Nephron (organoid): ENCODE measurements around the gene MBOAT2.

Experiments
- H3K27ac Mint-ChIP-seq, 3 experiments: 2 replicates each; pipeline ENCODE4 v1.8.0; 2020; ENCODE audit warnings: mixed read lengths in 3 of 3, mild to moderate bottlenecking in 2 of 3, moderate library complexity in 1 of 3
- H3K27me3 Mint-ChIP-seq: 2 replicates; pipeline ENCODE4 v1.8.0; 2021; ENCODE audit warnings: low read depth, mild to moderate bottlenecking, moderate library complexity, mixed read lengths
- H3K36me3 Mint-ChIP-seq: 2 replicates; pipeline ENCODE4 v1.8.0; 2020; ENCODE audit warnings: low read depth, mixed read lengths
- H3K4me1 Mint-ChIP-seq: 2 replicates; pipeline ENCODE4 v1.8.0; 2020; ENCODE audit warnings: mixed read lengths
- H3K4me3 Mint-ChIP-seq, 3 experiments: 2 replicates each; pipeline ENCODE4 v1.8.0; 2020; ENCODE audit warnings: mild to moderate bottlenecking in 3 of 3, mixed read lengths in 3 of 3, moderate library complexity in 2 of 3
- H3K9me3 Mint-ChIP-seq: 2 replicates; pipeline ENCODE4 v1.8.0; 2020; ENCODE audit warnings: mixed read lengths
- TF ChIP-seq, protein P1 (sequence below), 3 experiments: fragments of 200-600 bp; sonication (generic); IDR thresholded peaks; one replicate each; pipeline ENCODE4 v1.5.0; 2021; ENCODE audit warnings: antibody characterized with exemption in 3 of 3; ENCODE audit not compliant: unreplicated experiment in 3 of 3

MBOAT2 gene

DNA sequence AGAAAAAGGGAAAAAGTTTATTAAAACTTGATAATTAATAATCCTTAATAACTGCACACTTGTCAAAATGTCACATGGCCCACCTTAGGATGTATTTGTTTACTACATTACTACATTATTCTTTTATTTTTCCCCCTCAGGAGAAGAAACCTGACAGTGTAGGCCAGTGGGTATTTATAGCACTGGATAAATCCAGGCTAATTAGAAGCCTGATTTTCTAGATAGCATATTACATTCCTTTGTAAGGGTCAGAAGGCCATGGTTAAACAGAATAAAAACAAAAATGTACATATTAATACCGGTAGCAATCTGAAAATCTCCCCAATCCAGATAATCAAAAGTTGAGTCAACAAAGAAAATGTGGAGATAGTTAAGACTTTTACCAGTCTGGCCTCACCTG, 144.6 kb downstream of the MBOAT2 start:
- Mint-ChIP-seq H3K4me3 (no peak overlapping the region), H3K36me3 (peaks cover 36% of the 10 kb centered on the region), H3K27ac (no peak overlapping the region), H3K4me1 (peaks cover 12% of the 10 kb centered on the region), H3K27me3 (no peaks in the 10 kb centered on the region), H3K9me3 (no peaks in the 10 kb centered on the region)
- TF ChIP-seq, protein P1, sequence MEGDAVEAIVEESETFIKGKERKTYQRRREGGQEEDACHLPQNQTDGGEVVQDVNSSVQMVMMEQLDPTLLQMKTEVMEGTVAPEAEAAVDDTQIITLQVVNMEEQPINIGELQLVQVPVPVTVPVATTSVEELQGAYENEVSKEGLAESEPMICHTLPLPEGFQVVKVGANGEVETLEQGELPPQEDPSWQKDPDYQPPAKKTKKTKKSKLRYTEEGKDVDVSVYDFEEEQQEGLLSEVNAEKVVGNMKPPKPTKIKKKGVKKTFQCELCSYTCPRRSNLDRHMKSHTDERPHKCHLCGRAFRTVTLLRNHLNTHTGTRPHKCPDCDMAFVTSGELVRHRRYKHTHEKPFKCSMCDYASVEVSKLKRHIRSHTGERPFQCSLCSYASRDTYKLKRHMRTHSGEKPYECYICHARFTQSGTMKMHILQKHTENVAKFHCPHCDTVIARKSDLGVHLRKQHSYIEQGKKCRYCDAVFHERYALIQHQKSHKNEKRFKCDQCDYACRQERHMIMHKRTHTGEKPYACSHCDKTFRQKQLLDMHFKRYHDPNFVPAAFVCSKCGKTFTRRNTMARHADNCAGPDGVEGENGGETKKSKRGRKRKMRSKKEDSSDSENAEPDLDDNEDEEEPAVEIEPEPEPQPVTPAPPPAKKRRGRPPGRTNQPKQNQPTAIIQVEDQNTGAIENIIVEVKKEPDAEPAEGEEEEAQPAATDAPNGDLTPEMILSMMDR (IDR thresholded peaks at IDR 0.05; ENCODE audit: unreplicated experiment in 3 of 3), result no peak

DNA sequence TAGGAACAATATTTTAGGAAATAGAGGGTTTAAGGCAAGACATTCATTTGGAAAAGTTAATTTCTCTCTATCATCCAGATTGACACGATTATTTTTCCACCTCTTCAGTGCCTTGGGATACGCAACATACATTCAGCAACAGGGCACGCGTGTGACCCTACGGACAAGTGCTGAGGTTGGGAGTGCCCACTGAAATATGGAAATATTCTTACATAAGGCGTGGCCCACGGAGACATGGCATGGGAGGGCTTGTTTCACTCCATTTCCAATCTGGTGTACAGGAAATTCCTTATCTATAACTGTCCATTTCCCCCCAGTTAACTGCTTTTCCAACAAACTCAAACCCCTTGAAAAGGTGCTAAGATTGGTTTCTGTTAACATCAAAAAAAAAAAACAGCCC, 145.2 kb downstream of the MBOAT2 start:
- TF ChIP-seq, protein P1 (IDR thresholded peaks at IDR 0.05; ENCODE audit: unreplicated experiment in 3 of 3), result no peak
- H3K9me3 Mint-ChIP-seq, result no peaks in the 10 kb centered on the region
- peaks cover 32% of the 10 kb centered on the region for H3K36me3 Mint-ChIP-seq
- H3K27ac Mint-ChIP-seq, result no peak overlapping the region
- no peak overlapping the region for H3K4me3 Mint-ChIP-seq
- no peaks in the 10 kb centered on the region for H3K27me3 Mint-ChIP-seq
- H3K4me1 Mint-ChIP-seq, result peaks cover 12% of the 10 kb centered on the region

DNA sequence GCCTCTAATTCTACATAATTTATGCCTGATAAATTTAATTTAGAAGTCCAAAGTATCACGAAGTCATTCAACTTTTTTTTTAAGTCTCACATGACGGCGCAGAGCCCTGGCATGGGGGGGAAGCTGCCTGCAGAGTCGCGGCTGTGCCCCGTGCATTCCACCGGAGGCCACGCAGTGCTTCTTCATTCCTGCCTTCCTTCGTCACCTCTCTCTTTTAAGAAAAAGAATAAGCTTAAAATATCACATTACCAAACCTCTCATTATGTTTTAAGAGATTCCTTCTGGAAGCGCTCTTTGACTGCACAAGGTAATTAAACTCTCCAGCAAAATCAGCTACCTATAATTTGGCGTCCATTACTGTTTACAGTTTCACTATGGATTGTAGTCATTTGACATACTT, 145.8 kb downstream of the MBOAT2 start:
- Mint-ChIP-seq H3K27ac (no peak overlapping the region), H3K27me3 (no peaks in the 10 kb centered on the region), H3K9me3 (no peaks in the 10 kb centered on the region), H3K36me3 (peaks cover 32% of the 10 kb centered on the region), H3K4me3 (no peak overlapping the region), H3K4me1 (peaks cover 12% of the 10 kb centered on the region)
- TF ChIP-seq, protein P1 (IDR thresholded peaks at IDR 0.05; ENCODE audit: unreplicated experiment in 3 of 3), result no peak

DNA sequence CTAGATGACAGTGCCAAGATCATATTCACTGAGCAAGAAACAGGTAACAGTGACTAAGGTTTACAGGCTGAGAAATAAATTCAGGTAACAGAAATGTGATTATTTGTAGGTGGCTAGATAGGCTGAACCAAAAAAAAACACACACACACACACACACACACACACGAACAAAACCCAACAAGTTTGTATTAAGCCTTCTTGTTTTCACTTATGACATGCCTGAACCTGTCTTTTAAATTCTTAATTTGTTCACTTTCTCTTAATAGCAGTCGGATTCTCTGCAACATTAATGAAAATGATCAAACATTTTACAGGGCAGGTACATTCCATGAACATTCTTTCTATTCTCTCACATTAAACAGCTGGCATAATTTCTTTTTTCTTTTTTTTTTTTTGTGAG, 147.3 kb downstream of the MBOAT2 start:
- peaks cover 17% of the 10 kb centered on the region for H3K36me3 Mint-ChIP-seq
- no peaks in the 10 kb centered on the region for H3K9me3 Mint-ChIP-seq
- no peaks in the 10 kb centered on the region for H3K27me3 Mint-ChIP-seq
- TF ChIP-seq, protein P1 (IDR thresholded peaks at IDR 0.05; ENCODE audit: unreplicated experiment in 3 of 3), result no peak
- no peak overlapping the region for H3K4me3 Mint-ChIP-seq
- peaks cover 21% of the 10 kb centered on the region for H3K4me1 Mint-ChIP-seq
- H3K27ac Mint-ChIP-seq, result no peak overlapping the region

DNA sequence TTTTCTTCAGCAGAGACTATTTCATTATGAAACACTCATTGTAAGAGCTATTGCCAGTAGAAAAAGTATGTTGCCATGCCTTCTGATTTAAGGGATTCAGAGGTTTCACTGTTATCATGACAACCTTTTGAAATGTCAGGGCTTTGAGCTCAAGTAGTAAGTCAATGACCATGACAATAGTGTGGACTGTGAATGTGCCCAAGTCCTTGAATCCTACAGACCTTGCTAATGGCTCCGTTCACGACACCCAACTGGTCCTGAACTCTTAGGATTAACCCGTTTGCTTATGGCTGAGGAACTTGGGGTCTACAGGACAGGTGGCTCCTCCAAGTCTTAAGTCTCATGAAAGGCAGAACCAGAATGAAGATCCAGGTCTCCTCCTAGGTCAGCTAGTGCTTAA, 148.5 kb downstream of the MBOAT2 start:
- no peak overlapping the region for H3K4me3 Mint-ChIP-seq
- peaks cover 16% of the 10 kb centered on the region for H3K36me3 Mint-ChIP-seq
- no peak overlapping the region for H3K27ac Mint-ChIP-seq
- H3K27me3 Mint-ChIP-seq, result no peaks in the 10 kb centered on the region
- H3K9me3 Mint-ChIP-seq, result no peaks in the 10 kb centered on the region
- H3K4me1 Mint-ChIP-seq, result peaks cover 31% of the 10 kb centered on the region
- TF ChIP-seq, protein P1 (IDR thresholded peaks at IDR 0.05; ENCODE audit: unreplicated experiment in 3 of 3), result no peak

DNA sequence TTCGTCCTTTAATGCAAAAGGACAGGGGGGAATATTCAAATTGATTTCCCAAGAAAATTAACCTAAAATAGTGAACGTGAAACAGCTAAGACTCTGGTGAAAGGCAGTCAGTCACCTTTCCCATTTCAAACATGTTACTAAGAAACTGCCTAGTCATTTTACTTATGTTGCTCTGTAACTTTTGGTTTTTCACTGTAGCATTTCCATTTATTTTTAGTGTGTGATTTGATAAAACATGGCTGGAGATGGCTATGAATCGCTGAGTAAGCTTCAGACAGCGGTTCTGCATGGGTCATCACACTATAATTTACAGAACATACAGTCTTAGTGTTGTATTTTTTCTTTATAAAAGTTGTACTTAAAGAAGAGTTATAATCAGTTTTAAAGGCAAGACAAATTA, 150.1 kb downstream of the MBOAT2 start:
- no peak overlapping the region for H3K4me3 Mint-ChIP-seq

More for the DNA sequence above, 150.1 kb downstream of the MBOAT2 start:
- Mint-ChIP-seq H3K27me3 (no peaks in the 10 kb centered on the region), H3K36me3 (peaks cover 16% of the 10 kb centered on the region), H3K4me1 (peaks cover 31% of the 10 kb centered on the region), H3K9me3 (no peaks in the 10 kb centered on the region), H3K27ac (peak overlapping the region in 2 of 3 experiments; percentile 36 to 48)
- TF ChIP-seq, protein P1 (IDR thresholded peaks at IDR 0.05; ENCODE audit: unreplicated experiment in 3 of 3), result no peak
